HG03280 (cell line): ENCODE measurements around the gene ZBED5.

Experiments
- ATAC-seq: cut with Tn5 transposase; IDR thresholded peaks from one replicate; pipeline ENCODE4 v1.9.1; 2021; ENCODE audit warnings: mild to moderate bottlenecking, moderate library complexity; ENCODE audit not compliant: unreplicated experiment

Gene ZBED5

DNA sequence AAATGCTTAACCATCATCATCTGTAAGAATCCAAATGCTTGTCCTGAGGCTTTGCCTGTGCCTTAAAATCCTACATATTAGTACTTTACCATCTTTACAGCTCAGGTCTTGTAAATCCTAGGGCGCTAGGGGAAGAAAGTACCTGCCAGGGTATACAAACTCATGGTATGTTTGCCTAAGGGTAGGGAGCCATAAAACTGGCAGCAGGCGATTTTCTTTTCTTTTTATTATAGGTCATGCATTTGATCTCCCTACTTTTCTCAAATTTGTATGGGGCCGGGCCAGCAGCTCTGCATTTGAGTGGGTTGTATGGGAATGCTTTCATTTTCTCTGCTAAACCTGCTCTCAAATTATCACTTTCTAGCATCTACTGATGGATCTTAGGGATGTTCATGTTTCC is 24.0 kb upstream of the ZBED5 start:
- no peak for ATAC-seq

DNA sequence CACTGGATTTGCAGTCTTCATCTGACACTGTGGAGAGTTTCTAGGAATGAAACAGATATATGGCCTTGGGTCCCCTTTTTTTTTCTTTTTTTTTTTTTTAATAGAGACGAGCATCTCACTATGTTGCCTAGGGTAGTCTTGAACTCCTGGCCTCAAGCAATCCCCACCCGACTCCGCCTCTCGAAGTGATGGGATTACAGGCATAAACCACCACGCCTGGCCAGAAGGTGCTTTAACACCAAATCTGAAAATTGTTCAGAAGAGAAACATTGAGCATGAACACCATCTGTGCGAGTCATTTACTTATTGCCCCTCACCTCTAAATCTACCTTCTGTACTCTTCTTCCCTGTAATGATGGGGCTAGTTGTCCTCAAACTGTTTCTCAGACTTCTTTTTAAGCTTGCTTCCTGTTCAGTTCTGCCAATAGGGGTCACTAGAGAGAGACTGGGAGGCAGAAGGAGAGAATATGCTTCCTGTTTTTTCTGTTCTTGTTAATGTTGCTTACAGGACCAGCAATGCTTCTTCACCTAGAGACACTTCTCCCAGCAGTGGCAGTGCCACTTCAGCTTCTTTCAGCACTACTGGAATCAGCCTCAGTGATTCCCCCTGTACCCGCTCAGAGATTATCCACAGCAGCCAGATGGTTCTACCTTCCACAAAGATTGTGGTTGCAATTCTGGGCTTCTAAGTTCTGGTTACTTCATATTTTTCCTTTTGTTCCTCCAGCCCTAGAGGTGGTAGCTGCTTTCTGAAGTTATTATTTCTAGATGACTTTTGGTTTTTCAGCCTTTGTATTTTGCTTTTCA is 20.8 kb upstream of the ZBED5 start:
- no peak for ATAC-seq

DNA sequence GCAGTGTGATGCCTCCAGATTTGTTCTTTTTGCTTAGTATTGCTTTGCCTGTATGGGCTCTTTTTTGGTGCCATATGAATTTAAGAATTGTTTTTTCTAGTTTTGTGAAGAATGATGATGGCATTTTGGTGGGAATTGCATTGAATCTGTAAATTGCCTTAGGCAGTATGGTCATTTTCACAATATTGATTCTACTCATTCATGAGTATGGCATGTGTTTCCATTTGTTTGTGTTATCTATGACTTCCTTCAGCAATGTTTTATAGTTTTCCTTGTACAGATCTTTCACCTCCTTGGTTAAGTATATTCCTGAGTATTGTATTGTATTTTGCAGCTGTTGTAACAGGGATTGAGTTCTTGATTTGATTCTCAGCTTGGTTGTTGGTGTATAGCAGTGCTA is 18.3 kb upstream of the ZBED5 start:
- no peak for ATAC-seq

- no peak for ATAC-seq
Measured at GRCh38 chr11:10875430-10876021, 17.7 kb upstream of the ZBED5 start.

DNA sequence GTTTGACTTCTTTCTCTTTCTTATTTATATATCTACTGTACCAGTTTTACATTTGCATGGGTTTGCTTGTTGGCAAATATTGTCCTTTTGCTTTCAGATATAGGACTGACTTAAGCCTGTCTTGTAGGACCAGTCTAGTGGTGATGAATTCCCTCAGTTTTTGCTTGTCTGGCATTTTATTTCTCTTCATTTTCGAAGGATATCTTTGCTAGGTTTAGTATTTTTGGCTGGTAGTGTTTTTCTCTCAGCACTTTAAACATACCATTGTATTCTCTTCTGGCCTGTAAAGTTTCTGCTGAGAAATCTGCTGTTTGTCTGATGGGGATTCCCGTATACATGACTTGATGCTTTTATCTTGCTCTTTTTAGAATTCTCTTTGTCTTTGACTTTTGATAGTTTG is 14.2 kb upstream of the ZBED5 start:
- ATAC-seq: no peak

DNA sequence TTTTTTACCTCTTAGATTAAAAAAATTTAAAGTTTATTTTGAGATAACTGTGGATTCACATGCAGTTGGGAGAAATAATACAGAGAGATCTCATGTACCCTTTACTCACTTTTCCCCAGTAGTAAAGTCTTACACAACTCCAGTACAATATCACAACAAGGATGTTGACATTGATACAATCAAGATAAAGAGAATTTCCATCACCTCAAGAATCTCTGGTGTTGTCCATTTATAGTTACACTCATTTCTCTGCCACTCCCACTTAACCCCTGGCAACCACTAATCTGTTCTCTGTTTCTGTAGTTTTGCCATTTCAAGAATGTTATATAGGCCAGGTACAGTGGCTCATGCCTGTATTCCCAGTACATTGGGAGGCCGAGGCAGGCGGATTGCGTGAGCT is 10.5 kb upstream of the ZBED5 start:
- ATAC-seq: no peak

DNA sequence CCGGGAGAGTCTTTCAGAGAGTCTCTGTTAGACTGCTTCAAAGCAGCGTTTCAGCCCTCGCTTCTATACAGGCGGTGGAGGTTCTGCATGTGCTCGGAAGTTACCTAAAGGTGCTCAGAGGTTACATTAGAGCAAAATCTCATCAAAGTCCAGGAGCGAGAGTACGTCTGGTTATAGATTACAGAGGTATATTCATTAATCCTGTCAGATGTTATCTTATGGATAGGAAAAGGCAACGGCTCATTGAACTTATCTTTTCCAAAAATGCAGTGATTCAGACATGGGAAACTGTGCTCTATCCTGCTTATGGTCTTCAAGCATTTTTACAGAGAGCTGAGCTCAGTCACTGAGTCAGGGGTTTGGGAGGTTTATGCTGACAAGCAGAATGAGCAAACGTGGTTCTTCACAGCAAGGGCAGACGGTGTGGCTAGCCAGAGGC is 9.1 kb upstream of the ZBED5 start:
- no peak for ATAC-seq

DNA sequence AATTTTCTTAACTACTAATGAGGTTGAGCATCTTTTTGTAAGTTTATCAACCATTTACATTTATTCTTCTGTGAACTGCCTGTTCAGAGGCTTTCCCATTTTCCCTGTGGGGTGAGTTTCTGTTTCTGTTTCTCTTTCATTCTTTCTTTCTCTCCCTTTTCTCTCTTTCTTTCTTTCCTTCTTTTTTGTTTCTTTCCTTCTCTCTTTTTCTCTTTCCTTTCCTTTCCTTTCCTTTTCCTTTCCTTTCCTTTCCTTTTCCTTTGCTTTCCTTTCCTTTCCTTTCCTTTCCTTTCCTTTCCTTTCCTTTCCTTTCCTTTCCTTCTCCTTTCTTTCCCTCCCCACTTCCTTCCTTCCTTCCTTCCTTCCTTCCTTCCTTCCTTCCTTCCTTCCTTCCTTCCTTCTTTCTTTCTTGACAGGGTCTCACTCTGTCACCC is 8.0 kb upstream of the ZBED5 start:
- ATAC-seq: no peak

DNA sequence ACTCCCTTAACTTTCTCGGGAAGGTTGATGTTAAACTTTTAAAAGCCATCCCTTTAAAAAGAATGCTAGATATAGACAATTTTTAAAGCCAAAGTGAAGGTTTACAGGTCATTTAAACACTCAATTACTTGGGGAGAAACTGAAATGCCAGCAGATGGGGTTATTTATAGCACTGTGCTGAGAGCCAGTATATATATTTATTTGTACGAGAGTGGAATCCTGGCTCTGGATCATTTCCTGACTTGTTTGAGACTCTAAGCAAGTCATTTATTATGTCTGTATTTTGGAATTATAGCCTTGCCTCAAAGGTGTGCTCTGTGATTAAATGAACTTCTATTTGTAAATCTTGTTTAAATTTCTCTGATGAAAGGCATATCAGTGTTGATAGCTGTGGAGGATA is 6.8 kb upstream of the ZBED5 start:
- ATAC-seq: no peak

GRCh38 chr11:10862446-10862845 is 4.6 kb upstream of the ZBED5 start:
- no peak for ATAC-seq

DNA sequence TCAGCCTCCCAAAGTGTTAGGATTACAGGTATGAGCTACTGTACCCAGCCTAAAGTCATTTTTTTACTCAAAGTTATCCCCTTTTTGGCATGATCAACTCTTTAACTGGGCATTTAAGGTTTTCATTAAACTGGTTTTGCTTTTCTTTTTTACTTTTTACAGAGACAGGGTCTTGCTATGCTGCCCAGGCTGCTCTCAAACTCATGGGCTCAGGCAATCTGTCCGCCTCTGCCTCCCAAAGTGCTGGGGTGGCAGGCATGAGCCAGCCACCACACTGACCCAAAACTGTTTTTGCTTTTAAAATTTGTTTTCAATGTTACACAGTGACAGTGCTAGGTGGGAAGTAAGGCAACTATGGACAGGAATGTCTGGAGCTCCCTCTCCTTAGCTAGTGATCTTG is 3.9 kb upstream of the ZBED5 start:
- ATAC-seq: no peak

DNA sequence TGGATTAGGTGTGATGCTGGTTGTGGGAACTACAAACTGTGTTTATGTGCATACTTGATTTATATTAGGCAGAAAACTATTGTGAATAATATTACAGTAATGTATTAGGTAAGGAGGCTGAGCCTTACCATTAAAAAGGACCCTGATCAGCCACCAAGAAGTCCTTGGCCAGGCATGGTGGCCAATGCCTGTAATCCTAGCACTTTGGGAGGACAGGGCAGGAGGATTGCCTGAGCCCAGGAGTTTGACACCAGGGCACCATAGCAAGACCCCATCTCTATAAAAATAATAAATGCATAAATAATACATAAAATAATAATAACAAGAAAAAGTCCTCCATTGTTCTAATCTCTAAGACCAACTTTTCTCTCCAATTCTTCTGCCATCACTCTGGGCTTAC is 3.2 kb upstream of the ZBED5 start:
- ATAC-seq: no peak

GRCh38 chr11:10858439-10859325 is 829 bp upstream of the ZBED5 start:
- ATAC-seq: peak; percentile 17

- ATAC-seq: peak; percentile 7
Measured at GRCh38 chr11:10857459-10857708, 469 bp downstream of the ZBED5 start.

GRCh38 chr11:10856689-10857458 is 979 bp downstream of the ZBED5 start:
- no peak for ATAC-seq

DNA sequence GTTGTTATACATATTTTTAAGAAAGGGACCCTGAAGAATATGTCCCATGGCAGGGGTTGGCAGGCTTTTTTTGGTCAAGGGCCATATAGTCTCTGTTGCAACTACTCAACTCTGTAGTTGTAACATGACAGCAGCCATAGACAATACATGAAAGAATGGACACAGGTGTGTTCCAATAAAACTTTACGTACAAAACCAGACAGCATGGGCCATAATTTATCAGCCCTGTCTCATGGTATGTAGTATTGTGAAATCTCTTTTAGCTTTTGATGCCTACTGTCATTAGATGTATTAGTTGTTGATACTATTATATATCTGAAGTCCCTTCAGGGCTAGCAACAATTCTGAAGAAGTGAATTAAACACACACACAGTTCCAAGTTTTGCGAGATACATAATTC is 2.6 kb downstream of the ZBED5 start:
- ATAC-seq: no peak

DNA sequence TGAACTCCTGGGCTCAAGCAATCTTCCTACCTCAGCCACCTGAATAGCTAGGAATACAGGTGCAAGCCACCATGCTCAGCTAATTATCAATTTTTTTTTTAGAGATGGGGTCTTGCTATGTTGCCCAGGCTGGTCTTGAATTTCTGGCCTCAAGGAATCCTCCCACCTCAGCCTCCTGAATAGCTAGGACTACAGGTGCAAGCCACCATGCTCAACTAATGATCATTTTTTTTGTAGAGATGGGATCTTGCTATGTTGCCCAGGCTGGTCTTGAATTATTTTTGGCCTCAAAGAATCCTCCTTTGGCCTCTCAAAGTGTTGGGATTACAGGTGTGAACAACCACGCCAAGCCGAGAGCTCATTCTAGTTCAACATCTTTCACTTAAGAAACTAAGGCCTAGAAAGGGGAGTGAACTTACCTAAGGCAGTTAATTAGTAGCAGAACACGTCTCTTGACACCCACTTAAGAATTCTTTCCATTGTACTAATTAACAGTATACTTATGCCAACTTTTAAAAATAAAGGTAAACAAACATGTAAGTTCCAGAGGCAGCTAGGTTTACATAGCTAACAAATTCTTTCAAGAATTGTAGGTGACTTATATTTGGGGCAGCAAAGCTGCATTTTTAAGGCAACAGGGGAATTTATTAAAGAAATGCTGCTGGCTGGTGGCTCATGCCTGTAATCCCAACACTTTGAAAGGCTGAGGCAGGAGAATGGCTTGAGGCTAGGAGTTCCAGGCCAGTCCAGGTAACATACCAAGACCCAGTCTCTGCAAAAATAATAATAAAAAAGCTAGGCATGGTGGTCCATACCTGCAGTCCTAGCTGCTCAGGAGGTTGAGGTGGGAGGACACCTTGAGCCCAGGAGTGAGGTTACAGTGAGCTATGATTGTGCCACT is 9.6 kb downstream of the ZBED5 start:
- ATAC-seq: no peak

DNA sequence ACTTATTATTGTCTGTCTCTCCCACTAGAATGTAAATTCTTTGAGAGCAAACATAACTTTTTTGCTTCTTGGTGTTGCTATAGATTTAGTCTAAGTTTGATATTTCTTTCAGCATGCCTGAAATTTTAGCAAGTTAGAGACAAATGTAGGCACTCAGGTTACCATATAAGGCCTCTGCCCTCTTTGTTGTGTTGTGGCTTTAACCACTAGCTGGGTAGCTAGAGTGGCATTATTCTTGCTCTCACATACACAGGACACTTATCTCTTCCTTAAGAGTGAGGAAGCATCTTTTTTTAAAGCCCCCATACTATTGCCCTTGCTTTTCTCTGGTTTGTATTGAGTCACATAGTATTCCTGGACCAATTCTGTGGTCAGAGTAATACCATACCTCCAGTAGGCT is 11.2 kb downstream of the ZBED5 start:
- ATAC-seq: no peak

DNA sequence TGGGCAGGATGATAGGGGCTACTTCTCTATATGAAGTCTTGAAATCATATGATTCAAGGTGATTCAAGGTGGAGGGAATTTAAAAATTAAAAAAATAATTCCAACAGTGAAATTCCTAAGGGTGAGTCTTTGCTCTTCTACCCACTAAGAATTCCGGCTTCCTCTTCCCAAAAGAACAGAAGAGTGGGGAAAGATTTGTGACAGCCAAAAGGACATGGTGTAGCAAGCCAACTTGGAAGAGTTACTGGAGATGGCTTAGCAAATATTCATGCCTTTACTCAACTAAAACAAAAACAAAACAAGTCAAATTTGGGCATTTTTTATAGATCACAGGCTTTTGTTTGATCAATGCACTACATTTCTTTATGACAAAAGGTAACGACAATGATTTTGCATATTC is 12.3 kb downstream of the ZBED5 start:
- no peak for ATAC-seq

DNA sequence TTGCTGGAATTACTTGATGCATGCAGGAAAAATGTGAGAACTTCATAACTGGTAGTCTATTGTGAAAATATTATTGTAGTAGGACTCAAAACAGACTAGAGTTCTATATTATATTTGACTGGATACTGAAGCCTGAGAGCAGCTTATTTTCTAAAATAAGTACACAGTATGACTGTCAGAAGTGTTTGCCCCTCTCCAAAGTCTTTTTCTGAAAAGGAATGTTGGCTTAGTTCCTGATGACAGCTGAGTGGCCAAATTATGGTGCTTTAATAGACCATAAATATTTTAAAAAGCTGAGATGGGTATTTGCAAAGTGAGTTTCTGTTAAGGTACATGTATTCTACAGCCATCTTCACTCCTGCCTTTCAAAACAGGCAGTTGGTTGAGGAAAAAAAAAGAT is 13.1 kb downstream of the ZBED5 start:
- ATAC-seq: no peak
